HepG2 (cell line): ENCODE results near the gene MVP. TPM values are rescaled to one million over a fixed set of nuclear protein-coding genes. Genes with fewer than 3 reads are reported as not detected.

Experiments
- ATAC-seq: fragments of 200-7000 bp; cut with Tn5 transposase; 3 replicates; pipeline ENCODE4 v1.9.1; 2020; ENCODE audit warnings: mild to moderate bottlenecking, moderate library complexity
- BruUV-seq: library from RNA; stranded (reverse); fragments of 400-500 nt; replicated peaks from 2 replicates; lab custom pipeline; 2021; lab: Mats Ljungman, UMichigan
- CTCF ChIA-PET: fragments of 300-600 bp; formaldehyde crosslinking; extraction: SDS; loops from one replicate; lab custom pipeline; 2021; ENCODE audit warnings: low total read pairs, inconsistent platforms, low intra/inter-chr PET ratio; lab: Yijun Ruan, JAX
- POLR2A ChIA-PET: fragments of 350-600 bp; sonication (Branson Sonifier 250); formaldehyde crosslinking; loops from one replicate; lab custom pipeline; 2020; ENCODE audit warnings: antibody characterized with exemption, inconsistent platforms; lab: Yijun Ruan, JAX
- DNase-seq: peaks from one replicate; pipeline ENCODE4 v3.0.0-alpha.2; 2015; ENCODE audit warnings: low spot score
- FAIRE-seq: peaks from 3 replicates; lab custom pipeline; 2011; peaks lifted over from hg19 to GRCh38; lab: Jason Lieb, UNC
- H2AFZ ChIP-seq: one replicate; pipeline ENCODE4 v1.6.1; 2011; ENCODE audit warnings: low read length, inconsistent platforms
- H3K27ac ChIP-seq: fragments of 300-600 bp; 3 replicates; pipeline ENCODE4 v1.8.0; 2011; ENCODE audit warnings: mixed run types, mild to moderate bottlenecking, mixed read lengths, low read length, inconsistent platforms; ENCODE audit not compliant: insufficient read depth; ENCODE audit errors: extremely low read length
- H3K27me3 ChIP-seq, 2 experiments: fragments of 200-600 bp in 1 of 2; 2 replicates in 1 of 2; 3 replicates in 1 of 2; pipeline versions ENCODE4 v1.6.0 to v1.8.0; 2011; ENCODE audit warnings: low read length in 2 of 2, mild to moderate bottlenecking in 2 of 2, moderate library complexity in 2 of 2, inconsistent platforms in 1 of 2; ENCODE audit not compliant: insufficient read depth in 2 of 2, control insufficient read depth in 1 of 2
- H3K36me3 ChIP-seq, 2 experiments: fragments of 200-600 bp in 1 of 2; replicated peaks in 1 of 2; 2 replicates in 1 of 2; 3 replicates in 1 of 2; pipeline versions ENCODE4 v1.5.1 to v1.8.0; 2011; ENCODE audit warnings: low read length in 2 of 2, inconsistent platforms in 1 of 2; ENCODE audit not compliant: insufficient read depth in 2 of 2, control insufficient read depth in 1 of 2
- H3K4me1 ChIP-seq: 2 replicates; pipeline ENCODE4 v1.5.1; 2012; ENCODE audit warnings: low read length, inconsistent platforms; ENCODE audit not compliant: insufficient read depth
- H3K4me2 ChIP-seq: 2 replicates; pipeline ENCODE4 v1.6.0; 2011; ENCODE audit warnings: low read depth, low read length, inconsistent platforms
- H3K4me3 ChIP-seq, 3 experiments: fragments of 200-600 bp in 1 of 3; sonication (generic), shearing (Covaris generic) in 1 of 3; replicated peaks in 1 of 3; 2 replicates each; pipeline ENCODE4 v1.5.1; 2011 to 2016; ENCODE audit warnings: low read length in 3 of 3, inconsistent platforms in 2 of 3, low read depth in 2 of 3, mild to moderate bottlenecking in 2 of 3, control low read depth in 1 of 3, mixed read lengths in 1 of 3; ENCODE audit not compliant: insufficient read depth in 1 of 3
- H3K79me2 ChIP-seq: one replicate; pipeline ENCODE4 v1.6.1; 2011; ENCODE audit warnings: low read length, inconsistent platforms; ENCODE audit not compliant: insufficient read depth
- H3K9ac ChIP-seq: 2 replicates; pipeline ENCODE4 v1.6.0; 2011; ENCODE audit warnings: mild to moderate bottlenecking, low read depth, low read length, inconsistent platforms; ENCODE audit not compliant: insufficient read depth
- H3K9me3 ChIP-seq: 2 replicates; pipeline ENCODE4 v1.5.1; 2012; ENCODE audit warnings: mild to moderate bottlenecking, low read length
- H4K20me1 ChIP-seq: 2 replicates; pipeline ENCODE4 v1.6.0; 2011; ENCODE audit warnings: inconsistent platforms, mild to moderate bottlenecking, low read length, moderate library complexity; ENCODE audit not compliant: insufficient read depth
- ATF7 ChIP-seq, 2 experiments: fragments of 450-650 bp in 1 of 2; sonication (generic) in 1 of 2; formaldehyde crosslinking in 1 of 2; IDR thresholded peaks; 2 replicates each; pipeline versions ENCODE4 v1.4.0 to v1.6.1; 2016 to 2020; ENCODE audit warnings: antibody characterized with exemption in 1 of 2, mild to moderate bottlenecking in 1 of 2, missing genetic modification reagents in 1 of 2
- CEBPG ChIP-seq: IDR thresholded peaks from 2 replicates; pipeline ENCODE4 v1.6.1; 2016
- FOSL2 ChIP-seq: sonication (generic); formaldehyde crosslinking; IDR thresholded peaks from 2 replicates; pipeline ENCODE4 v1.4.0; 2020; ENCODE audit warnings: missing genetic modification reagents
- IKZF4 ChIP-seq: sonication (generic); formaldehyde crosslinking; IDR thresholded peaks from 2 replicates; pipeline ENCODE4 v1.5.1; 2020; ENCODE audit warnings: borderline replicate concordance, mild to moderate bottlenecking, low read depth, missing genetic modification reagents; ENCODE audit errors: not compliant biosample characterization
- MAZ ChIP-seq, 2 experiments: sonication (generic) in 1 of 2; formaldehyde crosslinking in 1 of 2; IDR thresholded peaks; 2 replicates each; pipeline versions ENCODE4 v1.5.0 to v1.6.1; 2012 to 2020; ENCODE audit warnings: low read depth in 2 of 2, mild to moderate bottlenecking in 2 of 2, borderline replicate concordance in 1 of 2, improper control_type of control experiment in 1 of 2, low read length in 1 of 2, missing genetic modification reagents in 1 of 2, moderate library complexity in 1 of 2
- SOX5 ChIP-seq: IDR thresholded peaks from 2 replicates; pipeline ENCODE4 v1.6.1; 2016; ENCODE audit warnings: borderline replicate concordance
- ZNF75D ChIP-seq: sonication (generic); formaldehyde crosslinking; IDR thresholded peaks from 2 replicates; pipeline ENCODE4 v1.8.1; 2023; ENCODE audit warnings: missing genetic modification reagents, mild to moderate bottlenecking, borderline replicate concordance
- ZSCAN25 ChIP-seq: sonication (generic); formaldehyde crosslinking; IDR thresholded peaks from 2 replicates; pipeline ENCODE4 v1.8.0; 2022; ENCODE audit warnings: mild to moderate bottlenecking, missing genetic modification reagents
- ZSCAN9 ChIP-seq: IDR thresholded peaks from 2 replicates; pipeline ENCODE4 v1.6.1; 2016; ENCODE audit warnings: borderline replicate concordance
- WGBS: methylation state at CpG from one replicate; pipeline ENCODE4 v1.1.6; 2017; ENCODE audit warnings: low lambda C conversion rate; 5-methylcytosine and 5-hydroxymethylcytosine counted together
- in situ Hi-C: cut with HindIII; loops from 2 replicates; pipeline ENCODE4 v1.10.0; 2017; ENCODE audit warnings: low pct_unique_long_range_greater_than_20kb; ENCODE audit not compliant: extremely low pct_ligation_motif_present
- intact Hi-C: fragments of 100-400 bp; cut with micrococcal nuclease; formaldehyde crosslinking; loops from one replicate; pipeline ENCODE4 v1.10.0; 2022; ENCODE audit not compliant: unreplicated experiment
- polyA plus RNA-seq, 8 experiments: library from polyadenylated mRNA; depleted of rRNA in 3 of 8; stranded (reverse) in 7 of 8; unstranded in 1 of 8; fragments of >200 nt; fragmentation: Illumina TruSeq in 4 of 8; extraction: Trizol in 4 of 8; gene quantifications; 2 replicates each; pipeline versions ENCODE4 v1.2.1 to v1.2.3, GENCODE V29; 2011 to 2016; ENCODE audit warnings: low read depth in 4 of 8, missing spikeins in 1 of 8, mixed read lengths in 1 of 8; ENCODE audit not compliant: insufficient read depth in 1 of 8
- total RNA-seq, 5 experiments: library from RNA; depleted of rRNA; stranded (reverse); fragments of >200 nt; fragmentation: Illumina TruSeq; extraction: Trizol; gene quantifications; 2 replicates each; pipeline ENCODE4 v1.2.3, GENCODE V29; 2016; ENCODE audit warnings: low read depth in 1 of 5

The MVP gene
- total and polyA plus RNA-seq, 2 of the 13 experiments (the other 11 are each of a cell fraction or from before 2014, with no cell fraction given) = 22.9 to 43.5 TPM

GRCh38 chr16:29775742-29776408, 44.4 kb upstream of the MVP start:
- Histone ChIP-seq H3K4me2 (no peak overlapping the region), H3K27ac (no peak overlapping the region), H3K4me3 (no peak overlapping the region), H3K9me3 (no peaks in the 10 kb centered on the region), H3K79me2 (no peaks in the 10 kb centered on the region), H4K20me1 (no peaks in the 10 kb centered on the region), H3K36me3 (no peaks in the 10 kb centered on the region), H2AFZ (no peak overlapping the region), H3K9ac (no peak overlapping the region), H3K4me1 (peaks cover 66% of the 10 kb centered on the region), H3K27me3 (peaks cover under 1 to 23% of the 10 kb centered on the region in 2 experiments)
- in situ Hi-C loops (no loop called here), intact Hi-C loops (no loop called here)
- no peak for DNase-seq
- no peak for TF ChIP-seq ZSCAN9
- peak; percentile 40 for TF ChIP-seq FOSL2 (CRISPR knock-in tag)
- peak; percentile 68 for TF ChIP-seq ATF7 (IDR thresholded peaks at IDR 0.05)
- TF ChIP-seq ATF7 (CRISPR knock-in tag; IDR thresholded peaks at IDR 0.05) = no peak
- TF ChIP-seq ZNF75D = no peak
- TF ChIP-seq CEBPG = no peak
- TF ChIP-seq IKZF4 (CRISPR knock-in tag) = no peak
- TF ChIP-seq MAZ (IDR thresholded peaks at IDR 0.05; ENCODE audit: borderline replicate concordance, low read depth, low read length) = no peak
- 0 out of 2 replicates have a peak, but pooled peaks have one; percentile 24 for TF ChIP-seq MAZ (CRISPR knock-in tag; IDR thresholded peaks at IDR 0.05; ENCODE audit: low read depth)
- TF ChIP-seq SOX5 (CRISPR knock-in tag) = no peak
- no peak for TF ChIP-seq ZSCAN25 (CRISPR knock-in tag)
- 28% methylated on average over 4 of the region's 4 CpGs for WGBS
- ATAC-seq = no peak
- FAIRE-seq = no peak
- CTCF ChIA-PET = no interaction called here
- POLR2A ChIA-PET = no interaction called here
- no TSS peak for BruUV-seq
